HG03095 (cell line): ENCODE measurements around the gene INSC.

Source experiments
- ATAC-seq: cut with Tn5 transposase; IDR thresholded peaks from one replicate; pipeline ENCODE4 v1.9.1; 2021; ENCODE audit warnings: moderate library complexity; ENCODE audit not compliant: unreplicated experiment

INSC gene

DNA sequence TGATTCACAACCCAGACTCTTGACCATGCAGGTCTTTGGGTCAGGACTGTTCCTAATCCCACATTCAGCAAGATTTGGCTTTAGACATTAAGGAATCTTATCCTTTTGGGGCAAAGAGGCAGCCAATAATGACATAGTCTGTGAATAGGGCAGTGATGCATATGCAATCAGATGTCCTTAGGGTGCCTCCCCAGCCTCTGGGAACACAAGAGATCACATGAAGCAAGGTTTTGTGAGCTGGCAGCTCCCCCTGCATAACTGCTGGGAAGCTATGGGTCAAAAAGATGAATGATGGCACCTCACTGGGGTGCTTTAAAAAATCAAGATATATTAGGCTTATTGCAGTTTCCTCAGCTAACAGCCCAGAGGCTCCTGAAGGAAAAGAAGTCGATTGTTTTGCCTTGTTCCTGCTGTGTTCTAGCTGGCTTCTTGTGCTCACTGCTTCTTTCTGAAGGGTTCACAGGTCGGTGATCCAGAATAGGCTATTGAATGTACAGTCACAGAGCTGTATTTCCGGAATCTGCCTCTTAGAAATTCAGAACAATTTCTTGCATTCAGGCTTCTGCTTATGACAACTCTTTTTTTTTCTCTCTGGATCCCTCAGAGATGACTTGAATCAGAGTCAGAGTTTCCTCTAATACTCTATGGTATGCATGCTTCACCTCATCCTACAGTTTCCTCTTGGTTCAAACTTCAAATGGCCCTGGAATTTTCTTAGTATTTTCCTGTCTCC is 31.7 kb downstream of the INSC start:
- ATAC-seq, result no peak

- ATAC-seq, result no peak
Measured at GRCh38 chr11:15148169-15148568, 33.4 kb downstream of the INSC start.

DNA sequence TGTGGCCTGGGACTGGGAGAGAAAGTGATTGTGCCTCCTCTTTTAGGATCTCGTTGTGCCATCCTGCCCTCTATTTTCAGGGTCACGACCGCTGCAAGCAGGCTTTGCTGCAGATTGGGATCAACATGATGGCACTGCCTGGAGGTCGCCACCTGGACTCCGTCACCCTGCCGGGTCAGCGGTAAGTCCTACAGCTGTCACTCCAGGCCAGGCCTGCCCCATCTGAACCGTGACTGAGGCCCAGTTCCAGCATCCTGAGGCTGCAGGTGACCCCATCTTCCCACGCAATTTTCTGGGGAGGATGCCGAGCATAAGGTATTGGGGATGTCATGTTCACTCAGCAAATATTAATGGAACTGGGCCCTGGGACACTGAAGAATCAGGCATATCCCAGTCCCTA is 34.3 kb downstream of the INSC start:
- no peak for ATAC-seq

- ATAC-seq, result no peak
Measured at GRCh38 chr11:15150507-15150906, 35.8 kb downstream of the INSC start.

- ATAC-seq, result no peak
Measured at GRCh38 chr11:15153231-15153630, 38.5 kb downstream of the INSC start.

GRCh38 chr11:15157181-15157580 is 42.5 kb downstream of the INSC start:
- no peak for ATAC-seq

DNA sequence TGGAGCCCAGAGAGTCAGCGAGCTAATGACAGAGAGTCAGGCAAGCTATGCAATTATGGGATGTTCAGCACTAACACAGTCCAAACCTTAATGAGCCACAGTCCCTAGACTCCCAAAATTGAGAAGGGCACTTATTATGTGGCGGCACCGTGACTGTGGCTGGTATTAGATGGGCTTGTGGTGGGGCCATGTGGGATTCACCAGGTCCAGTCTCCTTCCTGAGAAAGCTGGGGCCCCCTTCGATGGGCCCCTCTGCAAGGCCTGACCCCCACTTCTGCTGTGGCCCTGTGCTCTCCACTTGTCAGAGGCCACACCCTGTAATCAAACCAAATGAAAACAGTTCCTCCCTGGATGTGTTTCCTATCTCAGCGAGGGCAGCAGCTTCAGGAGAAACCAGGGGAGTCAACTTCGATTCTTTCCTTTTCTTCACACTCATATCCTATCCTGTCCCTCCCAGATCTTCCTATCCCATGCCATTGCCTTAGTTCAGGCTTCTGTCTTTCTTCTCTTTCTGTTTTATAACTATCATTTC is 42.9 kb downstream of the INSC start:
- no peak for ATAC-seq

DNA sequence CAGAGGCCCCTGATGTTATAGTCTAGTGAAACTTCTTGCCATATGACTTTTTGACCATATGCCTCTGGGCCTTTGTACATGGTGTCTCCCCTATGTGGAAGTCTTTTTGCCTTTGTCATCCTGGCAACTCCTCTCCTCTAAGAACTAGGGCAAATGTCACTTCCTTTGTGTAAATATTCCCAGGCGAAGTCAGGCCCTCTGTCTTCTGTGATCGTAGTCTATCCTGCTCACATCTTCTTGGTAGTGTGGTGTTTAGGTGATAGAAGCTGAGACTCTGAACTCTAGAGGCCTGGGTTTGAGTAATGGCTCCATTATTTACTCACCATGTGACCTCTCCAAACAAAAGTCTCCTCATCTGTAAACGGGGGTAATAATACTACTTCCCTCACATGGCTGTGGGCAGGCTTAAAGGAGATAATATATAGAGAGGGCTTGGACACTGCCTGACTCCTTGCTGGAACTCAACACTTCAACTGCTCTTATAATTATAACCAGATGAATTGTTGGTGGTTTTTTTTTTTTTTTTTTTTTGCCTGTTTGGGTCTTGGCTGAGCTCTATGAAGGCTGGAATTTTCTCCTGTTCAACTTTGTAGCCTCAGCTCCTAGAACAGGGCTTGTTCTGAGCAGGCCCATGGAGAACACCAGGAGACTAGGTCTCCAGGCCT is 43.8 kb downstream of the INSC start:
- no peak for ATAC-seq

DNA sequence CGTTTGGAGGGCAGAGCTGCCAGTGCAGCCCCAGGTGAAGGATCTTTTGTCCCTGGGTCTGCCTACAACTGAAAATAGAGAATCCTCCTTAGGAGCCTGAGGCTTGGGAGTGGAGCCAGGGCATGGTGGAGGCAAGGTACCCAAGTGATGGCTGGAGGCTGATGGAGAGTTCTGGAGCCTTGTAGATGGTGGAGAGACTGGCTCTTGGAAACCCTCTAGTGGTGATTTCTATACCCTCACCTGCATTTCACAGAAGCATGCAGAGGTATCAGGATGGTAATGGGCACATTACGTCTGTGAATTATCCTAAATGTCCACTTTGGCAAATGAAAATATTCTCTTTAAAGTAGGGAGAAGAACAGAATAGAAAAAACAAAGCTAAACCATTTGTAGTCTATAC is 44.4 kb downstream of the INSC start:
- ATAC-seq, result peak; percentile 59

DNA sequence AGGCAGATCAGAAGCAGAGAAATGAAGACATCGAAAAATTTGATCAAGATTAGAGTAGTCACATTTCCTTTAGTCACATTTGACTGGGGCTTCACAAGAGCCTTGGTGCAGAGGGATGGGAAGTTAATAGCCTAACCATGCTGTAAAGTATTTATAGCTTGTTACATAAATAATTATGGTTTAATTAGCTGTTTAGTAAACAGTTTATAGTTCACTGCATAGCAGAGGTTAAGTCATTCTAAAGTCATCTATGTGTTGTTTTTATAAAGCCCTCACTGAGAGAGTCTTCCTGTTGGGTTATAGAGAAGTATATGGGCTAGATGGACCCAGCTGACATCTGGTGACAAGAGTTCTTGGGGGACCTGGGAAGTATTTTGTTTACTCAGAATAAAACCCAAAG is 47.1 kb downstream of the INSC start:
- no peak for ATAC-seq

- no peak for ATAC-seq
Measured at GRCh38 chr11:15163136-15163535, 48.4 kb downstream of the INSC start.

DNA sequence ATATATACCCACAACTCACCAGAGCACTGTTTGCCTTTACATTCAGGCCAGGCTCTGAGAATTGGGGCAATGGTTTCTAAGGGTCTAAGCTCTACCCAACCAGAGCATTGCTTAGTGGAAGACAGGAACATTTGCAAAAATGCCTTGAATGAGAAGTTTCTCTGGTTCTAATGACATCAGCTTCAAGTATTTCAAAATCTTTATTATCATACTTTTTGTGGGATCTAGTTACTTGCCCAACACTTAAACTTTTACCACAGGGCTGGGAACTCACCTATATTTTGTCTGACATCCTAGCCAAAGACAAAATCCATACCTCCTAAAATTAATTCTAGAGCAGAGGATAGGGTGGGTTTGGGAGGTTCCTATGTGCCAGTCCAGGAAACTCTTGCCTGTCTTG is 51.5 kb downstream of the INSC start:
- ATAC-seq, result no peak

- no peak for ATAC-seq
Measured at GRCh38 chr11:15169815-15170551, 55.3 kb downstream of the INSC start.

DNA sequence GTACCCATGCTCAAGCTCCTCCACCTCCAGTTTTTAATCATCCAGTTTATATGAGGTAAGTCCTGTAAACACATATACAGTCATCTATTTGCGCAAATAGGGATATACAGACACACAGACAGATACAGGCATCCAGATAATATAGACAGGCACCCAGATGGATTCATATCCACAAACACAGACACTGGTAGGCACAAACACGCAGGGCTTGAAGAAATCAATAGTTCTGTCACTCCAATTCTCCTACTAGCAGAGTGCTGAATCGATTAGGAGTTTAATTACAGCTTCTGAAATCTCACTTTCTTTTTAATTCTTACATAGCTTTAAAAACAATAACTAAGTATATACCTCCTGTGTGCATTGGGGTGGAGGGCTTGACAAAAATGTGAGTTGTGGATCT is 56.0 kb downstream of the INSC start:
- no peak for ATAC-seq

DNA sequence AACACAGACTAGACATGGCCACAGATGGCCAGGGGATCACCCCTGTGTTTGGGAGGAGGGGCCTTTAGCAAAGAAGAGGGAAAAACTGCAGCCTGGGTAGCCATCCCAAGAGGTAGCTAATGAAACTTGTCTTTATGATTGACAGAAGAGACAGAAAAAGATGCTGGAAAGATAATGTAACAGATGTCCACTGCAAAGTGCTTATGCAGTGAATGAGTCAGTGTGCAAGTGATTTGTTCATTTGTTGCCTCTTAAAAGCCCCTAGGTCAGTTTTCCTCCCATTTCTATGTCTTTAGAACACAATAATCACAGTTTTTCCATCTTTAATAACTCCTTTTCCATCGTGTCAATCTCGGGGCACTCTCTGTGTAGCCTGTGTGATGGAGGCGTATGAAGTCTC is 57.2 kb downstream of the INSC start:
- ATAC-seq, result no peak

- no peak for ATAC-seq
Measured at GRCh38 chr11:15175831-15176230, 61.1 kb downstream of the INSC start.

- ATAC-seq, result no peak
Measured at GRCh38 chr11:15176646-15177163, 62.0 kb downstream of the INSC start.

- no peak for ATAC-seq
Measured at GRCh38 chr11:15177491-15177890, 62.8 kb downstream of the INSC start.

GRCh38 chr11:15178214-15178613 is 63.5 kb downstream of the INSC start:
- ATAC-seq, result no peak

DNA sequence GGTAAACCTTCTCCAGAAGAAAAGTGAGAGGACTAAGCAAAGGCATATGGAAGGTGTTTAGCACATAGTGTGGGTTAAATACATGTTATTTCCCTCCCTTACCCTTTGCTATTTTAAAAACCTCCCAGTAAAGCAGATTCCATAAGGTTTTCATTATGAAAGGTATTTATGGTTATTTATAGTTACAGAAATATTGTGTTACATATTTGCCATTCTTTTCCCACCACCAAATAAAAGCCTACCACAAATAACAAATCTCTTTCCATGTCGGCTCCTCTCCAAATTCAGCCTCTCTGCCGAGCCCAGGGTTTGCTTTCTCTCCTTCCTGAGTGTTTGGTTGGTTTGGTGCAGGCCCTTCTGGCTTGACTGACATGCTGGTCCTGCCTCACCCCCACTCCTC is 64.4 kb downstream of the INSC start:
- no peak for ATAC-seq

DNA sequence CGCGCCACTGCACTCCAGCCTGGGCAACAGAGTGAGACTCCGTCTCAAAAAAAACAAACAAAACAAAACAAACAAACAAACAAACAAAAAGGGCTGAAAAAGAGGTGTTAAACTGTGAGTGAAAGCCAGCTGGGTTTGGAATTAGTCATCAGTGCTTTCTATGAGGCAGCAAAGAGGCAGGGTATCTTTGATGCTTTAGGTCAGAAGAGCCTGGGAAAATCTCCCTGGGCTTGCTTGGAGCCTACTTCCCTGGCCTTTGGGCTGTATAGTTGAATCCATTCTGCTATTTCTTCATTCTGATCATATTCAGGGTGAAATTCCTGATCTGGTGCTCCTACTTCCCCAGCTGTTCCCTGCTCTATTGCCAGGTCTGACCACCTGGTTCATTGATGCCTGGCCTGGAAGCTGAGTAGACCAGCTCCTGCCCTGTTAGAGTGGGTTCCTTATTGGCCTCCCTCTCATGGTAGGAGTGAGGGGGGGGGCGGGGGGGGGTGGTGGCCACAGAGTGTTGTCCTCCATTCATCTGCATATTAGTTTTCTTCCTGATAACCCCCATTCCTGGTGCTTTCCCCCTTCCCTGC is 65.6 kb downstream of the INSC start:
- ATAC-seq, result no peak
